AG04450 (cell line): Measurements from ENCODE around the gene CYP2U1. TPM values are rescaled to one million over a fixed set of nuclear protein-coding genes. Genes with fewer than 3 reads are reported as not detected.
A peak's percentile ranks its signal among the peaks of the same experiment; 100 is the strongest.

Experiments
- CTCF ChIA-PET: fragments of 300-600, 350-600 bp; formaldehyde crosslinking; extraction: SDS; loops from one replicate; lab custom pipeline; 2022; ENCODE audit warnings: antibody characterized with exemption, inconsistent platforms; lab: Charles Lee
- POLR2A ChIA-PET: fragments of 350-600 bp; formaldehyde crosslinking; extraction: SDS; loops from one replicate; lab custom pipeline; 2021; ENCODE audit warnings: antibody characterized with exemption, inconsistent platforms; lab: Yijun Ruan, JAX
- DNase-seq: peaks from one replicate; pipeline ENCODE4 v3.0.0-alpha.2; 2011; ENCODE audit warnings: low read depth, low spot score
- H3K27ac ChIP-seq: one replicate; pipeline ENCODE4 v1.5.1; 2012; ENCODE audit warnings: low read depth, low read length, control low read depth
- H3K27me3 ChIP-seq: one replicate; pipeline ENCODE4 v1.6.0; 2012; ENCODE audit warnings: low read length; ENCODE audit not compliant: control insufficient read depth, insufficient read depth
- H3K4me3 ChIP-seq: 2 replicates; pipeline ENCODE4 v1.5.1; 2011; ENCODE audit warnings: mild to moderate bottlenecking, low read depth, low read length, control low read depth
- H3K9me3 ChIP-seq: 2 replicates; pipeline ENCODE4 v1.5.1; 2012; ENCODE audit warnings: low read length; ENCODE audit not compliant: control insufficient read depth, insufficient read depth
- polyA plus RNA-seq: library from polyadenylated mRNA; depleted of rRNA; stranded (reverse); fragments of >200 nt; gene quantifications from 2 replicates; pipeline ENCODE4 v1.2.3, GENCODE V29; 2011
- TF ChIP-seq, protein P1 (sequence below): IDR thresholded peaks from 2 replicates; pipeline ENCODE4 v1.5.1; 2011; ENCODE audit warnings: low read depth, low read length, control low read depth, inconsistent platforms

CYP2U1 gene
- polyA plus RNA-seq, 1 experiment, result 6.3 TPM

DNA sequence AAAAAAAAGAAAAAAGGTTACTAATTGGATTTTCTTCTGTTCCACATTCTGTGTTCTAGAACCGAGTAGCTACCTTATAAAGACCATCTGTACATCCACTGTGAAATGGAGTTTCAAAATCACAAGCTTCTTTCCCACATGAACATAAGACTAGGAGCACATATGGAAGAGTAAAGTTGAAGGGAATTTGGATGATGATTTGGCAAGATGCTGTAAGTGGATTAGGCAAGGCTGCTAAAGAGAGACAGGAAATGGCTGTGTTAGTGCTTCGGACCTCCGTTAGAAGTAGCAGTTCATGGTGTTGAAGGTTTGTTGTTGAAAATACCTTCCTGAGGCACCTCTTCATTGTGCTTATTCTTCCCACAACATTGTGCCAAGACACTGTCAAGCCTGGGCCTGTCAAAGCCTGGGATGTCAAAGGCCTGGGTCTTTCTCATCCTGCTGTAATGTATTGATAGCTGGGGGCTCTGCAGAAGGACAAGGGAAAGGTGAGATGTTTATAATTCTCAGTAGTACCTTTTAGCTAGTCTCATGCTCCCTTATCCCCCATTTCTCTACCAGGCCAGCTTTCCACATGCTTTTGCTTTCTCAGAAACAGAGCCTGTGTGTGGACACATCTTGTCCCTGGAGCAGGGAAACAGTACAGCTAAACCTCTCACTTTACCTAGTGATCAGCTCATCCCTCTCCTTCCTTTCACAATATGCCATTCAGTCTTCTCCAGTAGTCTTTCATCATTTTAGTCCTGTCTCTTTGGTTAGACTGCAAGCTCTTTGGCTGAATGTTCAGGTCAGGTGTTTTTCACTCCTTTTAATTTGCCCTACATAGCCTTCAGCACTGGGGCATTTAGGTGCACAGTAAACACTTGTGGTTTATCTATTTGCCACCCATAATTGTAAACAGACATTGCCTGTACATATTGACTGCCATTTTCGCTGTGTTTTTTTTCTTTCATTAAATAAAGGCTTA lies 37.9 kb upstream of the CYP2U1 start:
- POLR2A ChIA-PET, result no interaction called here
- no peak for DNase-seq
- TF ChIP-seq, protein P1, sequence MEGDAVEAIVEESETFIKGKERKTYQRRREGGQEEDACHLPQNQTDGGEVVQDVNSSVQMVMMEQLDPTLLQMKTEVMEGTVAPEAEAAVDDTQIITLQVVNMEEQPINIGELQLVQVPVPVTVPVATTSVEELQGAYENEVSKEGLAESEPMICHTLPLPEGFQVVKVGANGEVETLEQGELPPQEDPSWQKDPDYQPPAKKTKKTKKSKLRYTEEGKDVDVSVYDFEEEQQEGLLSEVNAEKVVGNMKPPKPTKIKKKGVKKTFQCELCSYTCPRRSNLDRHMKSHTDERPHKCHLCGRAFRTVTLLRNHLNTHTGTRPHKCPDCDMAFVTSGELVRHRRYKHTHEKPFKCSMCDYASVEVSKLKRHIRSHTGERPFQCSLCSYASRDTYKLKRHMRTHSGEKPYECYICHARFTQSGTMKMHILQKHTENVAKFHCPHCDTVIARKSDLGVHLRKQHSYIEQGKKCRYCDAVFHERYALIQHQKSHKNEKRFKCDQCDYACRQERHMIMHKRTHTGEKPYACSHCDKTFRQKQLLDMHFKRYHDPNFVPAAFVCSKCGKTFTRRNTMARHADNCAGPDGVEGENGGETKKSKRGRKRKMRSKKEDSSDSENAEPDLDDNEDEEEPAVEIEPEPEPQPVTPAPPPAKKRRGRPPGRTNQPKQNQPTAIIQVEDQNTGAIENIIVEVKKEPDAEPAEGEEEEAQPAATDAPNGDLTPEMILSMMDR, result no peak

GRCh38 chr4:107894138-107894603 lies 37.2 kb upstream of the CYP2U1 start:
- Histone ChIP-seq H3K4me3 (no peak overlapping the region), H3K27ac (no peak overlapping the region), H3K9me3 (no peaks in the 10 kb centered on the region), H3K27me3 (no peaks in the 10 kb centered on the region)
- ChIA-PET CTCF (interaction anchor here (2.5 to 3.7 kb wide), 2 partner anchors 19 to 136 kb away, joined by 11 to 13 read pairs; no protein-coding TSS in a partner anchor), POLR2A (no interaction called here)
- TF ChIP-seq, protein P1, result no peak
- DNase-seq, result no peak

More for the DNA sequence above, 37.9 kb upstream of the CYP2U1 start:
- no peaks in the 10 kb centered on the region for H3K27me3 ChIP-seq
- CTCF ChIA-PET, result interaction anchor here (0.7 to 2.5 kb wide), 4 partner anchors 19 to 157 kb away, joined by 3 to 11 read pairs (median 4); no protein-coding TSS in a partner anchor
- no peak overlapping the region for H3K27ac ChIP-seq
- no peak overlapping the region for H3K4me3 ChIP-seq
- H3K9me3 ChIP-seq, result no peaks in the 10 kb centered on the region

- TF ChIP-seq, protein P1, result no peak
- peak; percentile 83 for DNase-seq
- CTCF ChIA-PET, result interaction anchor here (1.2 to 3.7 kb wide), 3 partner anchors 17 to 159 kb away, joined by 3 to 13 read pairs (median 11); no protein-coding TSS in a partner anchor
- Histone ChIP-seq H3K4me3 (no peak overlapping the region), H3K27ac (no peak overlapping the region), H3K9me3 (no peaks in the 10 kb centered on the region), H3K27me3 (no peaks in the 10 kb centered on the region)
- POLR2A ChIA-PET, result interaction anchor here (0.9 kb wide), 1 partner anchor 33 kb away, joined by 3 read pairs; no protein-coding TSS in a partner anchor
Observed at GRCh38 chr4:107896158-107896645, 35.1 kb upstream of the CYP2U1 start.

DNA sequence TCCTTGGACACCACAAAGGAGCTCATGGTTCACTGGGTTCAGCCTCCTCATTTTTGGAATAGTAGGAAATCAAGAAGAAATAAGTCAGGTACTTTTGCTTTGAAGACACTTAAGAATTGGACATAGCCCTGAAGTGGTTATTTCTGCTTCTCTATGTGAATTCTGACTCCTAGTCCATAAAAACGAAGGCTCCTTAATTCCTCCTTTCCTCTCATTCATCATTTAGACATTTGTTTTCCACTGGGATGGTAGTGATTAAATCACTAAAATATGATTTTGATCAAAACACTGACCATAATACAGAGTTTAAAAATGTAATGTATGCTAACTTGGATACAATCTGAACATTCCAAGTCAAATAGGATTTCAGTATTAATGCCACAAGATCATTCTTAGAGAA lies 34.7 kb upstream of the CYP2U1 start:
- DNase-seq, result no peak
- ChIA-PET CTCF (interaction anchor here (1.2 to 3.7 kb wide), 2 partner anchors 138 to 159 kb away, joined by 3 to 13 read pairs; no protein-coding TSS in a partner anchor), POLR2A (no interaction called here)

More for the DNA sequence above, 34.7 kb upstream of the CYP2U1 start:
- Histone ChIP-seq H3K4me3 (no peak overlapping the region), H3K27me3 (no peaks in the 10 kb centered on the region), H3K27ac (no peak overlapping the region), H3K9me3 (no peaks in the 10 kb centered on the region)
- TF ChIP-seq, protein P1, result no peak
